Activated CD8-positive, alpha-beta memory T cell treated with anti-CD3 and anti-CD28 coated beads, Interleukin-2, amount 50 U/mL, for 48 hours (primary cell): Measurements from ENCODE around the gene UBXN6.

Experiments used
- DNase-seq: peaks from one replicate; pipeline ENCODE4 v3.0.0-alpha.2; 2020

Gene UBXN6

DNA sequence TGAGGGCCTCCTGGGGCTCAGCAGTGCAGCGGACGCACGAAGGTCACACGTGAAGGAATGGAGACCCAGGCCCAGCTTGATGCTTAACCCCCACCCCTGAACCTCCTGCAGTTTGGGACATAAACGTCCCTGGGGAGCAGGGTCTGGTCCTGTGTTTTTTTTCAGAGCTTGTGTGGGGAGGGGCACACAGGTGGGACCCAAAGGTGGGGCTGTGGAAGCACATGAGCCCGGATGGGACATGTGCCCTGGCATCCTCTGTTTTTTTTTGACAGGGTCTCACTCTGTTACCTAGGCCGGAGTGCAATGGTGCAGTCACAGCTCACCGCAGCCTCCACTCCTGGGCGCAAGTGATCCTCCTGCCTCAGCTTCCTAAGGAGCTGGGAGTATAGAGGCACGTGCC is 20.5 kb downstream of the UBXN6 start:
- no peak for DNase-seq

DNA sequence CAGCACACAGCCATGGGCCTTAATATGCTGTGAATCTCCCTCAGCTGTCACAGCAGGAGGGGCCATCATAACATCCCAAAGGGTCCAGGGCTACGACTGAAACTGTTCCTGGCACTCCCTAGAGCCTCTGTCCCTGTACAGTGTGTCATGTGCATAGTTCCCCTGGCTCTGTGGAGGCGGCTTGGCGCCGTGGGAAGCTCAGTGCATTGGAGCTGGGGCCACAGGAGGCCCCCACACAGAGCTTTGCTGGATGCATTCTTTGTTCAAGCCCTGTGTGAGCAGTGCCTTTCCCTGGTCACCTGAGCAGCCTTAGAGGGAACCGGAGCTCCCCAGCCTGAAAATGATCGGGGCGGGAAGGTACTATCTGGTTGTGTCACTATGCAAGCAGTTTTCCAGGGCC is 21.4 kb downstream of the UBXN6 start:
- no peak for DNase-seq

DNA sequence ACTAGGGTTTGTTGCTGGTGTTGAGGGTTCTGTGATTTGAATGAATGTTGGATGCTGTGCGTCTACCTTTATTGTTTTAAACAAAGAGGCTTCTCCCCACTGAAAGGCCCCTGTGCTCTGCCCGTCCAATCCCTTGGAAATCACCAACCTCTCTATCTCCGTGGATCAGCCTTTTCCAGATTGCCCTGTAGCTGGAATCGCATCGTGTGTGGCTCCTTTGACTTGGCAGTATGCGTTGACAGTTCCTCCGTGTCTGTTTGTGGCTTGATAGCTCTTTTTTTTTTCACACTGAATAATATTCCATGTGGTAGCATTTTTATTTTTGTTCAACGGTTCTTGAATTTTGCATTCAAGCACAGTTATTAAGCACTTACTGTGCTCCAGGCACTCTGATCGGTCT is 23.2 kb downstream of the UBXN6 start:
- no peak for DNase-seq

DNA sequence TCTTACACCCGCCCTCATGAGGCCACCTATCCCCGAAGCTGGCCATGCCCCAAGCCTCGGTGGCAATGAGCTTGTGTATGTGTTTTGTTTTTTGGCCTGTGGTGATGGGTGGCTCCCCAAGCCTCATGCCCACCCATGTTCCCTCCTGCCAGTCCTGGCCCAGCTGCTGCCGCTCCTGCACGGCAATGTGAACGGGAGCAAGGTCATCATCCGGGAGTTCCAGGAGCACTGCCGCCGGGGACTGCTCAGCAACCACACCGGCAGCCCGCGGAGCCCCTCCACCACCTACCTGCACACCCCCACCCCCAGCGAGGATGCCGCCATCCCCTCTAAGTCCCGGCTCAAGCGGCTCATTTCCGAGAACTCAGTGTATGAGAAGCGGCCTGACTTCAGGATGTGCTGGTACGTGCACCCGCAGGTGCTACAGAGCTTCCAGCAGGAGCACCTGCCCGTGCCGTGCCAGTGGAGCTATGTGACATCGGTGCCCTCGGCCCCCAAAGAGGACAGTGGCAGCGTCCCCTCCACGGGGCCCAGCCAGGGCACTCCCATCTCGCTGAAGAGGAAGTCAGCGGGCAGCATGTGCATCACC is 24.6 kb downstream of the UBXN6 start:
- no peak for DNase-seq

DNA sequence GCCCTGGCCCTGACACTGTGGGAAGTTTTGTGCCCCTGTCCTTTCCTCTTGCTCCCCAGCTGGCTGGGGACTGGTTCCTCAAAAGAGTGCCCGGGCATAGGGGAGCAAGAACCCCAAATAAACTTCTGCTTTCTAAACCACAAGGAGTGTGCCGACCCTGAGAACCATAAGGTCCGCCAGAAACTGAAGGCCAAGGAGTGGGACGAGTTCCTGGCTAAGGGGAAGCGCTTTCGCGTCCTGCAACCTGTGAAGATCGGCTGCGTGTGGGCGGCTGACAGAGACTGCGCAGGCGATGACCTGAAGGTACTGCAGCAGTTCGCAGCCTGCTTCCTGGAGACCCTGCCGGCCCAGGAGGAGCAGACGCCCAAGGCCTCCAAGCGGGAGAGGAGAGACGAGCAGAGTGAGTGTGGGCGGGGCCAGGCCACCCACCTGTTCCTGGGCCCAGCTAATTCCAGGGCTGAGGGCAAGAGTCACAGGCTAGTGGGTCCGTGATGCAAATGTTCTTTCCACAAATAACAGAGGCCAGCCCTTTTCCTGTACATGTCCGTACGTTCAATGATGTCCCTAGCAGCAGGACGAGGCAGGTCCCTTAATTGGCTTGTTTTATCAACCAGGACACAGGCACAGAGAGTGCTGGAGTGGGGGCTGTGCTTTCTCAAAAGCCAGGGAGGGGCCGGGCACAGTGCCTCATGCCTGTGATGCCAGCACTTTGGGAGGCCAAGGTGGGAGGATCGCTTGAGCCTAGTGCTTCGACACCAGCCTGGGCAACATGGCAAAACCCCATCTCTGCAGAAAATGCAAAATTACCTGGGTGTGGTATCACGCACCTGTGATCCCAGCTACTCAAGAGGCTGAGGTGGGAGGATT is 25.6 kb downstream of the UBXN6 start:
- DNase-seq: no peak

DNA sequence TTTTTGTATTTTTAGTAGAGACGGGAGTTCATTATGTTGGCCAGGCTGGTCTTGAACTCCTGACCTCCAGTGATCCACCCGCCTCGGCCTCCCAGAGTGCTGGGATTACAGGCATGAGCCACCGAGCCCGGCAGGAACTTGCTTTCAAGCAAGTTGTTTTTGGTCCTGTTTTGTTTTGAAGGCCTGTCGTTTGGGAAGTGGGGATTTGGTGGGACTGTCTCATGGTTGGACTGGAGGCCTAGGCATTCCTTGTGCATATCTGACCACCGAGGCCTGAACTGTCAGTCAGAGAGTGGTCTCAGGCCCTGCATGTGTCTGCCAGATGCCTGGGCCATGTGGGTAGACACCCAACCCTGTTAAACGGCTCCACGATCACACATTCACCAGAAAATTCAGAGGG is 26.3 kb downstream of the UBXN6 start:
- no peak for DNase-seq

DNA sequence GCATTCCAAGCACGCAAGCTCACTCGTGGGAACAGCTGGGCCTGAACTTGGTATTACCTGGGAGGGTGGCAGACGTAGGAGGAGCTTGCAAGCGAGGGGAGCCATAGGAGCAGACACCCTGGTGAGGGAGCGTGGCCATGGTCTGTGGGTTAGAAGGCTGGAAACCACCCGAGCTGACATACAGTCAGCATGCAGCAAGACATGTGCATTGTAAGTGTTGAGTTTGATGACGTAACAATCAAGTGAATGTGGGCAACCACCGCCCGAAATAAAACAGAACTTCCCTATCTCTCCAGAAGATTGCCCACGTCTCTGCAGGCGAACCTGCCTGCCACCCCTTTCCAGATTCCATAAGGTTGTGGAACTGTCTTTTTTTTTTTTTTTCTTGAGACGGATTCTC is 26.8 kb downstream of the UBXN6 start:
- no peak for DNase-seq

DNA sequence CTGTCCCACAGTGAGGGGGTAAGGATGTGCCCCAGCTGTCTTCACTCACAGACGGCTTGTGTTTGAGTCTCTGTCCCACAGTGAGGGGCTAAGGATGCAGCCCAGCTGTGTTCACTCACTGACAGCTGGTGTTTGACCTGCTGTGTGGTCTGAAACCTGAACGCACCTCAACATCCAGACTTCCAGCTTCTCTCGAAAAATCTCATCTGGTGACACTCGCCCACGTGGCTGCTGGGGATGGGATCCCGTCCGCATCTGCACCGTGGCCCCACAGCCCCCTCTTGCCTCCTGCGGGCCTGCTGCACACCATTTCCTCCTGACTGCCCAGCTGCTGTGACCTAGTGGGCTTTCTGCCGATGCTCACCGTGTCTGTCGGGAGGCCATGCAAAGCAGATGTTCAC is 27.8 kb downstream of the UBXN6 start:
- no peak for DNase-seq

DNA sequence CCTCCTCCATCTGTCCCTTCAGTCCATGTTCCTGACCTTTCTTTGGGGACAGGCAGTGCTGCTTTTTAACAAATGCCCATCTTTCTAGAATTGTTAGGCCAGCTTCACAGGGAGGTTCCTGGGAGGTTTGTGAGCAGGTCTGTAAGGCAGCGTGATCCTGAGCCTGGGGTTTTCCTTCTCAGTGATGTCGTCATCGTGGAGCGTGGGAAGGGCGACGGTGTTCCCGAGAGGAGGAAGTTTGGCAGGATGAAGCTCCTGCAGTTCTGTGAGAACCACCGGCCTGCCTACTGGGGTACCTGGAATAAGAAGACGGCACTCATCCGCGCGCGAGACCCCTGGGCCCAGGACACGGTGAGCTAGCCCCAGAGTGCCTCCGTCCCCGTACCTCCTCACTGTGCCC is 28.3 kb downstream of the UBXN6 start:
- no peak for DNase-seq

DNA sequence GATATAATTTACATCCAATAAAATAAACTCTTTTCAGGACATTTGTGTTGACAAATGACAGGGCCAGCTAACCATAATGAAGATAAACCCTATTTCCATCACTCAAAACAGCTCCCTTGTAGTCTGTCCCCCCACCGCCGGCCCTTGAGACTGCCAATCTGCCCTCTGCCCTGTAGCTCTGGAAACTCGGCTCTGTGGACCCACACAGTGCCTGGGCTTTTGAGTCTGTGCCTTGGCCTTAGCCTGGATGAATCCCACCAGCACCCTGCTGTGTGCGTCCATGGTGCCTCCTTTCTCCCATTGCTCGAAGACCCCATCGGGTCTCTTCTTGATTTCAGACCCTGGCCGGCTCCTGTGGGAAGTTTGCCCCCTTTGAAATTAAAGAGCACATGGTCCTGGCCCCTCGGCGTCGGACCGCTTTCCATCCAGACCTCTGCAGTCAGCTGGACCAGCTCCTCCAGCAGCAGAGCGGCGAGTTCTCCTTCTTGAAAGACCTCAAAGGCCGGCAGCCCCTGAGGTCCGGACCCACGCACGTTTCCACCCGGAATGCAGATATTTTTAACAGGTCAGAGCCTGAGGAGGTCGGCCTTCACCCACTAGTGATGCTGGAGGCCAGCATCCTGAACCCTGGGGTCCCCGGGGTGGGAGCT is 29.1 kb downstream of the UBXN6 start:
- no peak for DNase-seq

DNA sequence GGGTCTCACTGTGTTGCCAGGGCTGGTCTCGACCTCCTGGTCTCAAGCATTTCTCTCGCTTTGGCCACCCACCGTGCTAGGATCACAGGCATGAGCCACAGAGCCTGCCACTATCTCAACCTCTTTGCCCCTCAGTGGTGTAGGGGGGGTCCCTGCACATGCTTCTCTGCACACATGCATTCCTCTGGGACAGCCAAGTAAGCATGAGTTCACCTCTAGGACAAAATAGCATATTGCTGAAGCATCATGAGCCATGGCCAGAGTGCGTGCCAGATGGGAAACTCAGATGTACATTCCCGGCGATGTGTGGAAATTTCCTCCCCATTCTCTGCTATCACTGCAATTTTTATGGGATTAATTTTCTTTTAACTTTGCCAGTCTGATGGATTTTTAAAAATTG is 32.1 kb downstream of the UBXN6 start:
- no peak for DNase-seq

DNA sequence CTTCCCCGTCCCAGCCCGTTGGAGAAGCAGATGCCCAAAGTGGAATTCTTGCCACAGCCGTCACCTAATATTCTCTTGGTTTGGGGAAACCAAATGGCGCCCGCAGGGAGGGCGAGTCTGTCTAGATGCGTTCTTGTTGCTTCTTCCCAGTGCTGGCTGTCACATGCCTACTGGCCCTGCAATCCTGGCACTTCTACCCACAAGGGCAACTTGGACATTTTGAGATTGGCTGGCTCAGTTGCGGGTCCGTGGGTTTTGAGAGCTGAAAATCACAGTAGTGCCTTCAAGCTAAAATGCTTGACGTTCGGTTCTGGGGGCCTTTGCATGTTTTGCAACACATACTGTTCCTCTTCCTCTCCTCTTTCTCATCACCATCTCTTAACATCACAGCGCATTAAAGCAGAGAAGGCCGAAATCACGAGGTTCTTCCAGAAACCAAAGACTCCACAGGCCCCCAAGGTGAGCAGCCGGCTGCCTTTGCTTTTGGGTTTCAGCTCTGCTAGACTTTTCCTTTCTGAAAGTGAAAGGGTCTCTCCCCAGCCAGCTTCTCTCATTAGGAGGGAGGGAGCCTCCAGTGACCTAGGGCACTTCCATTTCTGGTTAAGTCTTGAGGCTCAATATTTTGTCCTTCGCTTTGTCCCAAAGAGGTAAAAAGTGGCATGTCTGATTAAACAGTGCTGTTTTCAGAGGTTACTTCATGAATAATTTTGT is 34.0 kb downstream of the UBXN6 start:
- DNase-seq: no peak

DNA sequence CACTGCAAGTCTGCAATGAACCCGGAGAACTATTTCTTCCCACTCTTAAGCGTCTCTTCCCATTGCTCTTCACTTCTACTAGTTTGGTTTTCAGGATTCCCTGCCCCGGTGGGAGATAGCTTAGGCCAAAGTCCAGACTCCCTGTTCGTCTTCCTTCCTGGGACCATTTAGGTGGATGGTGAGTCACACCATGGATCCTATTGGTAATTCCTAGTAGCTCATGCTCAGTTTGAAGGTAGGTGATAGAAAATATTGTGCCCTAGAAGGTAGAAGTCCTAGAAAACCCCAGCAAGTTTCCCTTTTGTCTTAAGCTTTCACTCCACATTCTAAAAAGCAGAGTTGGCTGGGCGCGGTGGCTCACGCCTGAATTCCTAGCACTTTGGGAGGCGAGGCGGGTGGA is 41.3 kb downstream of the UBXN6 start:
- DNase-seq: no peak

DNA sequence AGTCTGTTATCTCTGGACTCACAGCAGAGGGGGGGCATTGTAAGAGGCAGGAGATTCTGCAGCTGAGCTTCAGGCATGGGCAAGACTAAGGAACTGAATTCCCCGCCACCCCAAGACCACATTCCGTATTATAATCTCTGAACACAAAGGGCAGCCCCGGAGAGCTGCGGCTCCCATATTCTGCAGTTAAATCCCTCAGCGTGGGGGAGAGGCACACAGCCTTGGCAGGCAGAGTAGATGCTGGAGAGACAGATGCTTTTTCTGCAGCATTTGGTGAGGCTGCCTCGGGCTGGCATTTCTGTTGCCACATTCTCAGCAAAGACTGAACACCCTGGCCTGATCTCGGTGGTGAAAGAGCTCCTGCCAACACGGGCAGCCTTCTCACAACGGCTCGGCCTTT is 42.2 kb downstream of the UBXN6 start:
- no peak for DNase-seq

DNA sequence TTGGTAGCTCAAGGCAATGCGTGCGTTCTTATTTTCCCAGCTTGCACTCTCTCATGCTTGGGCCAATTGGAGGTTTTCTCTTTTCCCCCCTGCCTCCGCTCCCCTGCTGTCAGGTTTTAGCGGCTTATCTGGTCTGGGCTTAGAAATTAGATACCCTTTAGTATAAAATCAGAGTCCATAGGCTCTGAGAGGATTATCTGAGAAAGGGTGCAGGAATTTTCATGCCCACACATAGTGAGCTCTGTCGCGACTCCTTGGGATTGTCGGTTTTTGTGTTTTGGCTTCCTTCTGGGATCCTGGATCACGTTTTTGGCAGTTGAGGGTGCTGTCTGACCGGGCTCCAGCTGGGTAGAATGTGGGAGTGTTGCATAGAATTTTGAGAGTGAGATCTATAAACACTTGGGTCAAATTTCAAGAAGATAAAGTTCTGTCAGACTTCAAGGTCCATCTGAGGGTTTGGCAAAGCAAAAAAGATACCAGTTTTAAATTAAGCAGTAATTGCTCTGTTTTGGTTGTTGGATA is 42.7 kb downstream of the UBXN6 start:
- no peak for DNase-seq

DNA sequence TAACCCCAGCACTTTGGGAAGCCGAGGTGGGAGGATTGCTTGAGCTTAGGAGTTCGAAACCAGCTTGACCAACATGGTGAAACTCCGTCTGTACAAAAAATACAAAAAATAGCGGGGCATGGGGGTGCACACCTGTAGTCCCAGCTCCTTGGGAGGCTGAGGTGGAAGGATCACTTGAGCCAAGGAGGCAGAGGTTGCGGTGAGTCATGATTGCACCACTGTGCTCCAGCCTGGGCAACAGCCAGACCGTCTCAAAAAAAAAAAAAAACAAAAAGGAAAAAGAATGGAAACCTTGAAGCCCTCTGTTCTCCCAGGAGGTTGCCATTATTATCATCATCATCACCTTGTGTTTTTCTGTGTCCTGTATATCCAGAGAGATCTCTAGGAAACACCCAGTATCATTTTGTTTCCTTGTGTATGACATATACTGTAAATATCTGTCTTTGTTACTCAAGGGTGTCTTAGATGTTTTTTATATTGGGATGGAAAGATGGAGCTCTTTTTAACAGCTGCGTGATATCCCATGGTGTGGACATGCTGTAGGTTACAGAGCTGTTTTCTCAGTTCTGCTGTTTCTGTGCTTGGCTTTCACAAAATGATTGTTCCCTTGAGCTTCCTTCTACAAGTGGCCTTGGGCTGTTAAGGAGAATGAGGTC is 43.3 kb downstream of the UBXN6 start:
- no peak for DNase-seq

DNA sequence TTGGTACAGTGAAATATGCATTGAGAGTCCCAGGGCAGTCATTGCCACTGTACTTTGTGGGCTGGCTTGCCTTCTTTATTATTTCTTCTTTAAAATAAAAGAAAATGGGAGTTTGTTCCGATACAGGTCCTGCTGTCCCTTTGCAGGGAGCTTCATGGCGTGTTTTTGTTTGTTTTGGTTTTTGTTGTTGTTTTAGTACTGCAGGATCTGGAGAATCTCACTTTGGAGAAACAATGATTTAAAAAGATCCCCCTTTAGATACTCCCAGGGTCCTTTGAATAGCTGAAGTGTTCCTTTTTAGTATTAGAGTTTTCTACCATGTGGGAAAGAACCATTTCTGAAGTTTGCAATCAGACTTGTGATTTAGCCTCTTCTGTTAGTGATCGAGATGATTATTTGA is 44.0 kb downstream of the UBXN6 start:
- DNase-seq: no peak

DNA sequence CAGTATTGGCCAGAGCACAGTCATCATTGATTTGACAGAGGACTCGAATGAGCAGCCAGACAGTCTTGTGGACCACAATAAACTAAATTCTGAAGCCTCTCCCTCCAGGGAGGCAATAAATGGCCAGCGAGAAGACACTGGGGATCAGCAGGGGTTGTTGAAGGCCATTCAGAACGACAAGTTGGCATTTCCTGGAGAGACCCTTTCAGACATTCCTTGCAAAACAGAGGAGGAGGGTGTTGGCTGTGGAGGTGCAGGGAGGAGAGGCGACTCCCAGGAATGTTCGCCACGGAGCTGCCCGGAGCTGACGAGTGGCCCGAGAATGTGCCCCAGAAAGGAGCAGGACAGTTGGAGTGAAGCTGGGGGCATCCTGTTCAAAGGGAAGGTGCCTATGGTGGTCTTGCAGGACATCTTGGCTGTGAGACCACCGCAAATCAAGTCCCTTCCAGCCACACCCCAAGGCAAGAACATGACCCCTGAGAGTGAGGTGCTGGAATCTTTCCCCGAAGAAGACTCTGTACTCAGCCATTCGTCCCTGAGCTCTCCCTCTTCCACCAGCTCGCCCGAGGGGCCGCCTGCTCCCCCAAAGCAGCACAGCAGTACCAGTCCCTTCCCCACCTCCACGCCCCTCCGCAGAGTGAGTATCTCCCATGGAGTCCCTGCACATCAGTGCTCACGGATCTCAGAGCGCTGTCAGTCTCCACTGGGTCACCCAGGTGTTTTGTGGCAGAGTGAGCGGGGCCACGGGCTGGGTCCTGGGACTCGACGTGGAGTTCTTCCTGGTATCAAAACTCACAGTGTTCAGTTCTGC is 48.3 kb downstream of the UBXN6 start:
- no peak for DNase-seq

DNA sequence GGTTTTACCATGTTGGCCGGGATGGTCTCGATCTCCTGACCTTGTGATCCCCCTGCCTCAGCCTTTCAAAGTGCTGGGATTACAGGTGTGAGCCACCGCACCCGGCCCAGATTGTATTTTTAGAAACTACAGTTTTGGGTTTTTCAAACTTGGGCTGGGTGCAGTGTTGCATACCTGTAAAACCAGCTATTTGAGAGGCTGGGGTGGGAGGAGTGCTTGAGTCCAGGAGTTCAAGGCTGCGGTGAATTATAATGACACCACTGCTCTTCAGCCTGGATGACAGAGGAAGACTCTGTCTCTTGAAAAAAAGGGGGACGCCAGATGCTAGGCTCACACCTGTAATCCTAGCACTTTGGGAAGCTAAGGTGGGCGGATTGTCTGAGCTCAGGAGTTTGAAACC is 51.0 kb downstream of the UBXN6 start:
- no peak for DNase-seq

DNA sequence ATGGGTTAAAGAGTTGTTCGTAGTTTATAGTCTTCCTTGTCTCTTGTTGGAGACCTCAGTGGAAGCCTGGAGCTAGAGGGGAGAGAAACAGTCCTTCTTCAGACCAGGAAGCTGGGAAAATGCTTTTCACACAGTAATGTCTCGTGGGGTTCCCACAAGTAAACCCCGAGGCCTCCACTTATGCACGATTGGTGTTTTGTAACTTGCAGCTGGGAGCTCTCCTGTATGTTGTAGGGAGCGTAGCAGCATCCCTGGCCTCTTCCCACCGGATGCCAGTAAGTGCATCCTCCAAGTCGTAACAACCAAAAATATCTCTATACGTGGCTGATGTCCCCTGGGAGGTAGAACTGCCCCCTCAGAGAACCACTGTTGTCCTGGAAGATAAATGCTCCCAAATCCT is 51.6 kb downstream of the UBXN6 start:
- DNase-seq: no peak

DNA sequence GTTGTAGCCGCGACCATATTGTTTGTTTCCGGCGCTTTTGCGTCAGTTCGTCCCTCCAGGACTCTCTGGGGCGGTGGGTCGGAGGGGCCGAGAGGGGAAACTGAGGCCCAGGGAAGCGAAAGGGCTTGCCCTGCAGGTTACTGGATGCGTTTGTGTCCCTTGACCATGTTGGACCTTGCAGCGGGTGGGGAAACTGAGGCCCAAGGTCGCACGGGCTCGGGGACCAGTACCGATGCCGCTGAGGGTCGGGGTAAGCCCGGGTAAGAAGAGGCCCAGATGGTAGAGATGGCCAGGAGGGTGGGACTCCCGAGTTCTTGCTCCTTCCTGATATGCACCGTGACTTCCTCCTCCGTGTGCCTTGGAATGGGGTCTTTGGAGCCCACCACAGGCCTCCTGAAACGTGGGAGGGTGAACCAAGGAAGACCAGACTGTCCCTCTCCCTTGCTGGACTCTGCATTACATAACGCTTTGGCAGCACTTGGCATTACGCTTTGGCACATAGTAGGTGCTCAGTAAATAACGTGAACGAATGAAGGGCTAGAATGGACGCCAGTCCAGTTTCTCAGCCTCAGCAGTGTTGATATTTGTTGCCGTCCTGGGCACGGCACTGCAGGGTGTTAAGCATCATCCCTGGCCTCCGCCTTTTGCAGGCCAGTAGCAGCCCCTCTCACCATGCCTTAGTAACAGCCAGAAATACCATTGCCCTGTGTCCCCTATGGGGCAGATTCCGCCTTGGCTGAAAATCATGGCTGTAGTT is 54.4 kb downstream of the UBXN6 start:
- no peak for DNase-seq
